Measurements from ENCODE around the gene MTRF1L.
"Not testable (repeated sequence)": the region's sequence is repeated elsewhere in the genome, so short reads cannot be mapped to it uniquely, and the experiment has no call there.

Gene MTRF1L

DNA sequence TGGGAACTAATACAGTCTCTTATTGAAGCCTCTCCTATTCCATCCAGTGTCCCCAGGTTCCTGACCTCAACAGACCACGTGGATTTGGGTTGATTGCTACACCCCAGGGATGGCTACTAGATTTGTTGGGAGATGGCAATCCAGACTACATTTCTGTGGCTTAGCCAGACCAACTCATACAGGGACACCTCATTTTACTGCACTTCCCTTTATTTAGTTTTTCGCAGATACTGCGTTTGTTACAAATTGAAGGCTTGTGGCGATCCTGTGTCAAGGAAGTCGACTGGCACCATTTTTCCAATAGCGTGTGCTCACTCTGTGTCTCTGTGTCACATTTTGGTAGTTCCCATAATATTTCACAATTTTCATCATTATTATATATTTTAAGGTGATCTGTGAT is 10.3 kb upstream of the MTRF1L start:
- no peak overlapping the region for H2BK5ac ChIP-seq (ENCODE audit: low read depth, low read length, poor library complexity, severe bottlenecking)
- peaks cover 7% of the 10 kb centered on the region for H3K79me1 ChIP-seq (replicated peaks; ENCODE audit: low read length, poor library complexity, severe bottlenecking)
- no peak overlapping the region for H2AFZ ChIP-seq (ENCODE audit: low read depth, low read length)
- H3K36me3 ChIP-seq (ENCODE audit: control insufficient read depth in 1 of 2, insufficient read depth in 2 of 2, low read depth in 1 of 2, low read length in 2 of 2): peaks cover 0 to 47% of the 10 kb centered on the region in 2 experiments
- no peak overlapping the region for H2BK15ac ChIP-seq (ENCODE audit: low read depth, poor library complexity, severe bottlenecking)
- H2BK12ac ChIP-seq (ENCODE audit: low read length in 2 of 2): no peak overlapping the region
- no peak overlapping the region for H2AK5ac ChIP-seq (ENCODE audit: low read length, severe bottlenecking)
- H3K14ac ChIP-seq (ENCODE audit: low read length in 2 of 2): no peak overlapping the region
- WGBS: 100% methylated on average over 4 of the region's 6 CpGs
- no peak overlapping the region for H4K91ac ChIP-seq (ENCODE audit: low read length)
- no peak overlapping the region for H3K4ac ChIP-seq (ENCODE audit: low read depth in 1 of 2, low read length in 2 of 2)
- no peaks in the 10 kb centered on the region for H3K9me3 ChIP-seq (ENCODE audit: control insufficient read depth, low read length)
- no peak for DNase-seq
- H4K8ac ChIP-seq (ENCODE audit: low read length): no peak overlapping the region
- no peak overlapping the region for H3K9ac ChIP-seq (ENCODE audit: low read length)
- no peak overlapping the region for H3K27ac ChIP-seq (ENCODE audit: low read length, poor library complexity, severe bottlenecking)
- no peak overlapping the region for H3K4me3 ChIP-seq (ENCODE audit: insufficient read depth in 1 of 2, low read depth in 1 of 2, low read length in 2 of 2)
- no peak overlapping the region for H3K23ac ChIP-seq (ENCODE audit: low read length in 2 of 2)
- H2BK120ac ChIP-seq (ENCODE audit: low read depth, low read length): no peak overlapping the region
- no peaks in the 10 kb centered on the region for H3K4me1 ChIP-seq (ENCODE audit: control insufficient read depth, insufficient read depth, low read depth, low read length)
- H3K4me2 ChIP-seq (ENCODE audit: low read length, poor library complexity, severe bottlenecking): no peak overlapping the region
- no peak overlapping the region for H3K18ac ChIP-seq (ENCODE audit: low read depth in 1 of 2, low read length in 2 of 2)
- no peaks in the 10 kb centered on the region for H3K27me3 ChIP-seq (ENCODE audit: control insufficient read depth in 1 of 2, insufficient read depth in 1 of 2, low read length in 2 of 2)

DNA sequence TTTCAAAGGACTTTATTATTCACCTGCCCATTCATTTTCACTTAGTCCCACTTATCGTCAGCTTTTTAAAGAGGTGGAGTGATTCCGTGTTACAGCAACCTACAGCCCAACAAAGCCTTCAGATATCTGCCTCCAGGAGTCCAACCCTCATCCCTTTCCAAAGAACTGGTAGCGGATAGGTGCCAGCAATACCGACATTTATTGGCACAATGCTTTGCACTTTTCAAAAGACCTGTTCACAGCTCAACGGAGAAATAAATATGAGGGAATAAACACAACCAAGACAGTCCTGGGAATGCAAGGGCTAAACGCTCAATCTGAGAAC is 819 bp upstream of the MTRF1L start:
- H3K27me3 ChIP-seq (ENCODE audit: control insufficient read depth in 1 of 2, insufficient read depth in 1 of 2, low read length in 2 of 2): no peaks in the 10 kb centered on the region
- WGBS: 6% methylated on average over 6 of the region's 6 CpGs
- H3K4me2 ChIP-seq (ENCODE audit: low read length, poor library complexity, severe bottlenecking): peak overlapping the region; percentile 92
- no peak for DNase-seq
- no peaks in the 10 kb centered on the region for H3K9me3 ChIP-seq (ENCODE audit: control insufficient read depth, low read length)
- H3K14ac ChIP-seq (ENCODE audit: low read length in 2 of 2): no peak overlapping the region
- peak overlapping the region in 1 of 2 experiments; percentile 35 for H3K4ac ChIP-seq (ENCODE audit: low read depth in 1 of 2, low read length in 2 of 2)
- no peak overlapping the region for H4K91ac ChIP-seq (ENCODE audit: low read length)
- H2BK5ac ChIP-seq (ENCODE audit: low read depth, low read length, poor library complexity, severe bottlenecking): no peak overlapping the region
- no peak overlapping the region for H2AK5ac ChIP-seq (ENCODE audit: low read length, severe bottlenecking)
- H2AFZ ChIP-seq (ENCODE audit: low read depth, low read length): peak overlapping the region; percentile 60
- no peak overlapping the region for H2BK120ac ChIP-seq (ENCODE audit: low read depth, low read length)
- H2BK12ac ChIP-seq (ENCODE audit: low read length in 2 of 2): peak overlapping the region in 1 of 2 experiments; percentile 34
- peaks cover 3% of the 10 kb centered on the region for H3K4me1 ChIP-seq (ENCODE audit: control insufficient read depth, insufficient read depth, low read depth, low read length)
- H3K27ac ChIP-seq (ENCODE audit: low read length, poor library complexity, severe bottlenecking): peak overlapping the region; percentile 79
- peak overlapping the region in 1 of 2 experiments; percentile 88 for H3K18ac ChIP-seq (ENCODE audit: low read depth in 1 of 2, low read length in 2 of 2)
- H2BK15ac ChIP-seq (ENCODE audit: low read depth, poor library complexity, severe bottlenecking): no peak overlapping the region
- no peaks in the 10 kb centered on the region for H3K79me1 ChIP-seq (replicated peaks; ENCODE audit: low read length, poor library complexity, severe bottlenecking)
- H3K9ac ChIP-seq (ENCODE audit: low read length): peak overlapping the region; percentile 94
- no peak overlapping the region for H4K8ac ChIP-seq (ENCODE audit: low read length)
- H3K23ac ChIP-seq (ENCODE audit: low read length in 2 of 2): no peak overlapping the region
- H3K4me3 ChIP-seq (ENCODE audit: insufficient read depth in 1 of 2, low read depth in 1 of 2, low read length in 2 of 2): peak overlapping the region; percentile 63 to 96
- peaks cover 0 to 9% of the 10 kb centered on the region in 2 experiments for H3K36me3 ChIP-seq (ENCODE audit: control insufficient read depth in 1 of 2, insufficient read depth in 2 of 2, low read depth in 1 of 2, low read length in 2 of 2)

DNA sequence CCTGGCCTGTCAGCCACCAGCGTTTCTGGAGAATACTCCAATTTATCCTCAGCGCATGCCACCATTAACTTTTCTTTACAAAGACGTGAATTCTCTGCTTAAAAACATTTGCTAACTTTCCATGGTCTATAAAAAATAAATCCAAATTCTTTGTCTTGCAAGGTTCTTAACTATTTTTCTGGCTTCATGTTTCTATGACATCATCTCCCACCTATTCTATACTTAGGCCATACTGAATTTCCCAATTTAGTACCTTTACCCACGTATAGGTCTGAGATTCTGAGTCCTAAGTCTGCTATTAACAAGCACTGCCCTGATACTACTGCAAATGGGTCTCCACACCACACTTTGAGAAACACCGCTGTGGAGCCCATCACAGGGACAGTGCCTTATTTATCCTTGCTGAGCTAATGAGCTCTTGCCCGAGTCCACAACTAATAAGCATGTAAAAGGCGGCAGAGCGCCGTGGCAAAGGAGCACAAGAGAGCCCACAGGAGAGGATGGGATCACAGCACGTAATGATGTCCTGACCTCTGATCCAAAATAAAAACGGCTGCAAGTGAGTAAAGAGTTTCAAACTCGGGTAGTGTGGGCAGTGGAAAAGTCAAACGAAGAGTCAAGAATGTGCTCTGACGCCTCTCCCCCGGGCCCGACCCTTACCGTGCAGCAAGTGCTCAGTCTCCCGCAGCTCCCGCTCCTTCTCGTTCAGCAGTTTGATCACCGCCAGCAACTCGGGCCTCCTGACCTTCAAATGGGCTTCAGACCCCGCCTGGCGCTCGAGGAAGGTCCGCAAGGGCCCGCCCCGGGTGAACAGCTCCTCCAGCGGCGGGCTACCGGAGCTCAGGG is 519 bp downstream of the MTRF1L start:
- no peak overlapping the region for H4K8ac ChIP-seq (ENCODE audit: low read length)
- H3K4me3 ChIP-seq (ENCODE audit: insufficient read depth in 1 of 2, low read depth in 1 of 2, low read length in 2 of 2): peak overlapping the region; percentile 63 to 96
- WGBS: 1% methylated on average over 24 of the region's 31 CpGs

DNA sequence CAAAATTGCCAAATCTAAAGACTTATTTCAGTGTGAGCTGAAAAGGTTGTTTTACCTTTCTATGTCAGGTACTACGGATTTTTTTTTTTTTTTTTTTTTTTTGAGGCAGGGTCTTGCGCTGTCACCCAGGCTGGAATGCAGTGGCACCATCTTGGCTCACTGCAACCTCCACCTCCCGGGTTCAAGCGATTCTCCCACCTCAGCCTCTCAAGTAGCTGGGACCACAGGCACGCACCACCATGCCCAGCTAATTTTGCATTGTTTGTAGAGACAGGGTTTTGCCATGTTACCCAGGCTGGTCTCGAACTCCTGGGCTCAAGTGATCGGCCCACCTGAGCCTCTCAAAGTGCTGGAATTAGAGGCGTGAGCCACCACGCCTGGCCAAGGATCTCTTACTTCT is 1.7 kb downstream of the MTRF1L start:
- H3K4me2 ChIP-seq (ENCODE audit: low read length, poor library complexity, severe bottlenecking): peak overlapping the region; percentile 24
- not testable (repeated sequence) for H3K9me3 ChIP-seq (ENCODE audit: control insufficient read depth, low read length); H2BK5ac ChIP-seq (ENCODE audit: low read depth, low read length, poor library complexity, severe bottlenecking); H2AFZ ChIP-seq (ENCODE audit: low read depth, low read length); H3K27me3 ChIP-seq (ENCODE audit: control insufficient read depth in 1 of 2, insufficient read depth in 1 of 2, low read length in 2 of 2); H3K18ac ChIP-seq (ENCODE audit: low read depth in 1 of 2, low read length in 2 of 2); H3K4me1 ChIP-seq (ENCODE audit: control insufficient read depth, insufficient read depth, low read depth, low read length); H3K23ac ChIP-seq (ENCODE audit: low read length in 2 of 2); H2AK5ac ChIP-seq (ENCODE audit: low read length, severe bottlenecking); DNase-seq; H3K27ac ChIP-seq (ENCODE audit: low read length, poor library complexity, severe bottlenecking); H3K4ac ChIP-seq (ENCODE audit: low read depth in 1 of 2, low read length in 2 of 2); H4K91ac ChIP-seq (ENCODE audit: low read length); H2BK12ac ChIP-seq (ENCODE audit: low read length in 2 of 2); H2BK120ac ChIP-seq (ENCODE audit: low read depth, low read length); H2BK15ac ChIP-seq (ENCODE audit: low read depth, poor library complexity, severe bottlenecking); H3K79me1 ChIP-seq (replicated peaks; ENCODE audit: low read length, poor library complexity, severe bottlenecking); H4K8ac ChIP-seq (ENCODE audit: low read length); H3K14ac ChIP-seq (ENCODE audit: low read length in 2 of 2)
- H3K36me3 ChIP-seq (ENCODE audit: control insufficient read depth in 1 of 2, insufficient read depth in 2 of 2, low read depth in 1 of 2, low read length in 2 of 2): peaks cover 0 to 27% of the 10 kb centered on the region in 2 experiments
- H3K9ac ChIP-seq (ENCODE audit: low read length): peak overlapping the region; percentile 94
- WGBS: 90% methylated on average over 9 of the region's 9 CpGs
- H3K4me3 ChIP-seq (ENCODE audit: insufficient read depth in 1 of 2, low read depth in 1 of 2, low read length in 2 of 2): peak overlapping the region in 1 of 2 experiments; percentile 96

More for the DNA sequence above, 519 bp downstream of the MTRF1L start:
- H3K18ac ChIP-seq (ENCODE audit: low read depth in 1 of 2, low read length in 2 of 2): no peak overlapping the region
- H2AK5ac ChIP-seq (ENCODE audit: low read length, severe bottlenecking): peak overlapping the region; percentile 7
- H3K27ac ChIP-seq (ENCODE audit: low read length, poor library complexity, severe bottlenecking): peak overlapping the region; percentile 59
- no peak overlapping the region for H2AFZ ChIP-seq (ENCODE audit: low read depth, low read length)
- H3K4ac ChIP-seq (ENCODE audit: low read depth in 1 of 2, low read length in 2 of 2): peak overlapping the region in 1 of 2 experiments; percentile 71
- no peak overlapping the region for H2BK120ac ChIP-seq (ENCODE audit: low read depth, low read length)
- no peak overlapping the region for H2BK5ac ChIP-seq (ENCODE audit: low read depth, low read length, poor library complexity, severe bottlenecking)
- peak; percentile 52 for DNase-seq
- H2BK12ac ChIP-seq (ENCODE audit: low read length in 2 of 2): peak overlapping the region in 1 of 2 experiments; percentile 6
- H3K14ac ChIP-seq (ENCODE audit: low read length in 2 of 2): peak overlapping the region in 1 of 2 experiments; percentile 50
- no peaks in the 10 kb centered on the region for H3K27me3 ChIP-seq (ENCODE audit: control insufficient read depth in 1 of 2, insufficient read depth in 1 of 2, low read length in 2 of 2)
- no peaks in the 10 kb centered on the region for H3K9me3 ChIP-seq (ENCODE audit: control insufficient read depth, low read length)
- H3K23ac ChIP-seq (ENCODE audit: low read length in 2 of 2): peak overlapping the region in 1 of 2 experiments; percentile 9
- peaks cover 3% of the 10 kb centered on the region for H3K4me1 ChIP-seq (ENCODE audit: control insufficient read depth, insufficient read depth, low read depth, low read length)
- peaks cover 3% of the 10 kb centered on the region for H3K79me1 ChIP-seq (replicated peaks; ENCODE audit: low read length, poor library complexity, severe bottlenecking)
- H3K9ac ChIP-seq (ENCODE audit: low read length): peak overlapping the region; percentile 94
- no peak overlapping the region for H4K91ac ChIP-seq (ENCODE audit: low read length)
- no peak overlapping the region for H2BK15ac ChIP-seq (ENCODE audit: low read depth, poor library complexity, severe bottlenecking)
- peak overlapping the region; percentile 92 for H3K4me2 ChIP-seq (ENCODE audit: low read length, poor library complexity, severe bottlenecking)
- H3K36me3 ChIP-seq (ENCODE audit: control insufficient read depth in 1 of 2, insufficient read depth in 2 of 2, low read depth in 1 of 2, low read length in 2 of 2): peaks cover 0 to 21% of the 10 kb centered on the region in 2 experiments
